Uterus (tissue), 4 donors: ENCODE results near the gene LIN52. TPM values are rescaled to one million over a fixed set of nuclear protein-coding genes. Genes with fewer than 3 reads are reported as not detected.

Experiments
- DNase-seq, 2 donors: peaks; one replicate each; pipeline ENCODE4 v3.0.0-alpha.2; 2019 to 2020
- H3K27ac ChIP-seq, 2 donors: fragments of 200-600 bp; sonication (generic); 1 replicate in 1 of 2; 2 replicates in 1 of 2; pipeline ENCODE4 v1.5.1; 2016 to 2018
- H3K27me3 ChIP-seq, 2 donors: fragments of 200-600 bp; sonication (generic); one replicate each; pipeline ENCODE4 v1.5.1; 2018 to 2019; ENCODE audit warnings: control low read depth in 1 of 2
- H3K36me3 ChIP-seq, 2 donors: fragments of 200-600 bp; sonication (generic); one replicate each; pipeline ENCODE4 v1.5.1; 2019; ENCODE audit warnings: control low read depth in 1 of 2
- H3K4me1 ChIP-seq, 2 donors: fragments of 200-600 bp; sonication (generic); one replicate each; pipeline ENCODE4 v1.5.1; 2018 to 2019; ENCODE audit warnings: control low read depth in 1 of 2
- H3K4me3 ChIP-seq, 2 donors: fragments of 200-600 bp; sonication (generic); 1 replicate in 1 of 2; 2 replicates in 1 of 2; pipeline ENCODE4 v1.5.1; 2018 to 2019; ENCODE audit warnings: mild to moderate bottlenecking in 1 of 2
- H3K9me3 ChIP-seq, 2 donors: fragments of 200-600 bp; sonication (generic); one replicate each; pipeline ENCODE4 v1.5.1; 2019; ENCODE audit warnings: control low read depth in 1 of 2
- CTCF ChIP-seq, 4 experiments: fragments of 200-600 bp in 2 of 4; fragments of 450-650 bp in 2 of 4; sonication (generic) in 2 of 4; IDR thresholded peaks; one replicate each; pipeline ENCODE4 v1.5.1; 2016 to 2019; ENCODE audit warnings: antibody characterized with exemption in 4 of 4, mild to moderate bottlenecking in 2 of 4, moderate library complexity in 1 of 4
- POLR2A ChIP-seq, 2 donors: fragments of 450-650 bp; IDR thresholded peaks; one replicate each; pipeline ENCODE4 v1.6.1; 2016; ENCODE audit warnings: antibody characterized with exemption in 2 of 2, mild to moderate bottlenecking in 1 of 2, moderate library complexity in 1 of 2
- intact Hi-C: fragments of 100-400 bp; cut with DNase I; formaldehyde crosslinking; loops from one replicate; pipeline ENCODE4 v1.15.1; 2023; ENCODE audit warnings: low total_unique reads
- total RNA-seq, 4 donors: library from RNA; depleted of rRNA in 3 of 4; stranded (reverse); fragments of >200 nt in 3 of 4; gene quantifications; one replicate each; pipeline versions ENCODE4 v1.1.0 to v1.2.4, GENCODE V29; 2014 to 2023
- donor health status: DM: yes; HTN: yes; CAD: no.

Gene LIN52
- total RNA-seq, 4 donors from 2014 or later, result 4.4 to 12.7 (median 11.7) TPM

- Histone ChIP-seq H3K36me3 (no peaks in the 10 kb centered on the region), H3K9me3 (no peaks in the 10 kb centered on the region), H3K4me3 (no peak overlapping the region), H3K4me1 (peaks cover 0 to 19% of the 10 kb centered on the region in 2 donors), H3K27me3 (peaks cover 21 to 55% of the 10 kb centered on the region in 2 donors), H3K27ac (no peak overlapping the region)
- intact Hi-C loops, result no loop called here
- DNase-seq, result no peak
- TF ChIP-seq CTCF (IDR thresholded peaks at IDR 0.05) (no peak), POLR2A (IDR thresholded peaks at IDR 0.05) (no peak)
Observed at GRCh38 chr14:74242780-74243042, 158.0 kb downstream of the LIN52 start.

GRCh38 chr14:74243051-74243450 lies 158.3 kb downstream of the LIN52 start:
- Histone ChIP-seq H3K4me1 (peaks cover 0 to 19% of the 10 kb centered on the region in 2 donors), H3K36me3 (no peaks in the 10 kb centered on the region), H3K9me3 (no peaks in the 10 kb centered on the region), H3K27me3 (peaks cover 21 to 55% of the 10 kb centered on the region in 2 donors), H3K27ac (no peak overlapping the region), H3K4me3 (no peak overlapping the region)
- DNase-seq, result no peak
- TF ChIP-seq POLR2A (IDR thresholded peaks at IDR 0.05) (no peak), CTCF (IDR thresholded peaks at IDR 0.05) (no peak)
- intact Hi-C loops, result no loop called here

- peaks cover 21 to 51% of the 10 kb centered on the region in 2 donors for H3K27me3 ChIP-seq
- TF ChIP-seq CTCF (IDR thresholded peaks at IDR 0.05) (no peak), POLR2A (IDR thresholded peaks at IDR 0.05) (no peak)
- no peaks in the 10 kb centered on the region for H3K9me3 ChIP-seq
- no peak overlapping the region for H3K27ac ChIP-seq
- no peak overlapping the region for H3K4me3 ChIP-seq
- intact Hi-C loops, result no loop called here
- DNase-seq, result no peak
- H3K4me1 ChIP-seq, result peaks cover 0 to 19% of the 10 kb centered on the region in 2 donors
- H3K36me3 ChIP-seq, result no peaks in the 10 kb centered on the region
Observed at GRCh38 chr14:74244115-74244514, 159.4 kb downstream of the LIN52 start.

GRCh38 chr14:74245292-74245691 lies 160.5 kb downstream of the LIN52 start:
- no peaks in the 10 kb centered on the region for H3K9me3 ChIP-seq
- peaks cover 0 to 11% of the 10 kb centered on the region in 2 donors for H3K4me1 ChIP-seq
- no peak for DNase-seq
- TF ChIP-seq POLR2A (IDR thresholded peaks at IDR 0.05) (no peak), CTCF (IDR thresholded peaks at IDR 0.05) (no peak)
- no peak overlapping the region for H3K4me3 ChIP-seq
- H3K27me3 ChIP-seq, result peaks cover 13 to 39% of the 10 kb centered on the region in 2 donors
- H3K36me3 ChIP-seq, result no peaks in the 10 kb centered on the region
- intact Hi-C loops, result no loop called here
- no peak overlapping the region for H3K27ac ChIP-seq

- Histone ChIP-seq H3K27me3 (peaks cover 11 to 26% of the 10 kb centered on the region in 2 donors), H3K9me3 (no peaks in the 10 kb centered on the region), H3K4me1 (peaks cover 0 to 2% of the 10 kb centered on the region in 2 donors), H3K27ac (no peak overlapping the region), H3K36me3 (no peaks in the 10 kb centered on the region), H3K4me3 (no peak overlapping the region)
- DNase-seq, result no peak
- TF ChIP-seq POLR2A (IDR thresholded peaks at IDR 0.05), result no peak
- no peak for TF ChIP-seq CTCF (IDR thresholded peaks at IDR 0.05)
- intact Hi-C loops, result no loop called here
Observed at GRCh38 chr14:74246542-74246941, 161.8 kb downstream of the LIN52 start.
